ENCODE results near the gene MISP3. TPM values are rescaled to one million over a fixed set of nuclear protein-coding genes. Genes with fewer than 3 reads are reported as not detected.
"Not testable (repeated sequence)": the region's sequence is repeated elsewhere in the genome, so short reads cannot be mapped to it uniquely, and the experiment has no call there.

MISP3 gene
- total RNA-seq (0.94 TPM), polyA plus RNA-seq (2.9 TPM)
- long read RNA-seq, donor 1: 0 reads
- long read RNA-seq, donor 2, partial matches to known transcripts: 0 of 1 reads
- long read RNA-seq, donor 2, other reads (novel, unspliced or antisense): 0 of 1 reads
- long read RNA-seq, donor 3, partial matches to known transcripts: 0 of 2 reads
- long read RNA-seq, donor 3, other reads (novel, unspliced or antisense): 0 of 2 reads
- long read RNA-seq, donor 4, partial matches to known transcripts: 0 of 1 reads
- long read RNA-seq, donor 4, other reads (novel, unspliced or antisense): 0 of 1 reads
- long read RNA-seq, donor 5, partial matches to known transcripts: 0 of 3 reads
- long read RNA-seq, donor 5, other reads (novel, unspliced or antisense): 0 of 3 reads
- long read RNA-seq, donor 6, partial matches to known transcripts: 0 of 4 reads
- long read RNA-seq, donor 6, other reads (novel, unspliced or antisense): 0 of 4 reads
- long read RNA-seq, donor 7, partial matches to known transcripts: 0 of 2 reads
- long read RNA-seq, donor 7, other reads (novel, unspliced or antisense): 0 of 2 reads
- long read RNA-seq, donor 8, partial matches to known transcripts: 0 of 1 reads
- long read RNA-seq, donor 8, other reads (novel, unspliced or antisense): 0 of 1 reads
- long read RNA-seq, donor 9, partial matches to known transcripts: 0 of 3 reads
- long read RNA-seq, donor 9, other reads (novel, unspliced or antisense): 0 of 3 reads
- long read RNA-seq, donor 10, partial matches to known transcripts: 0 of 3 reads
- long read RNA-seq, donor 10, other reads (novel, unspliced or antisense): 0 of 3 reads

DNA sequence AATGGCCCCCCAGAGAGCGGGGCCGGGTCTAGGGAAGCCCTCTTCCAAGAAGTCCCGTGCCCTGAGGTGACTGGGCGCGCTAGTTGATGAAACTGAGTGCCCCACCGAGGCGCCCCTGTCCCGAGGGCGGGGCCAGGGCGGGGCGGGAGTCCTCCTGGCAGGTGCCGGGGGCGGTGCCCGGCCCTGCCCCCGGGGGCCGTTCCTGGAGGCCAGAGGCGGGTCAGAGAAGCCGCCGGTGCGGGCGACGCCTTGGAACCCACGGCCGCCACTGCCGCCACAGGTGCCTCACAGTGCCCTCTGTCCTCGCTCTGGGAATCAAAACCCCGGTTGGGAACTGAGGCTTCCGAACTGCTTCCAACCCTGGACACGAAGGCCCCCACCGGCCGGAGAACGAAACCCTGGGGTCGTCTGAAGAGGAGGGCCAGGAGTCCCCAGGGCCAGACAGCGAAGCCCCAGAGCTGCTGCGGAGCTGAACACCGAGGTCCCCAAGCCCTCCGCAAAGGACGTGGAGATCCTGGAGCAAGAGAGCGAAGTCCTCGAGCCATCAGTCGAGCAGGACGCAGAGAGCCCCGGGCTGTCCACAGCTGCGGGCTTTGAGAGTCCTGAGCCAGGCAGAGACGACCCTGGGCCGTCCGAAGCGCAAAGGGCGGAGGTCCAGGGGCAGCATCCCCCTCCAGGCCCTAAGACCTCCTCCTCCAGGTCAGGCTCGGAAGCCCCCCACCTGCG, at the start of gene MISP3:
TSS of gene MISP3 (plus strand) at position 252 of the 726 bp plus-strand sequence. CDS start 524 bp downstream, outside the sequence.
- 2% methylated on average over 51 of the region's 51 CpGs for WGBS
- Histone ChIP-seq H3K4me1 (ENCODE audit: control insufficient read depth in 2 of 2, insufficient read depth in 2 of 2, low read length in 2 of 2) (peaks cover 20 to 33% of the 10 kb centered on the region in 2 donors), H3K9me3 (ENCODE audit: control insufficient read depth in 2 of 2, insufficient read depth in 1 of 2, low read length in 1 of 2) (peaks cover 0 to 20% of the 10 kb centered on the region in 2 donors), H3K27me3 (ENCODE audit: control insufficient read depth in 2 of 2, insufficient read depth in 1 of 2, low read length in 1 of 2) (peaks cover 12 to 47% of the 10 kb centered on the region in 2 donors), H3K27ac (ENCODE audit: low read depth in 1 of 2, low read length in 1 of 2) (peak within 1 kb of the TSS in 1 of 2 donors; percentile 67), H3K4me3 (ENCODE audit: low read length in 2 of 2) (peak within 1 kb of the TSS; percentile 50 to 66), H3K36me3 (ENCODE audit: control insufficient read depth in 2 of 2, insufficient read depth in 2 of 2, low read length in 1 of 2) (no peaks in the 10 kb centered on the region)
- no peak for DNase-seq (ENCODE audit: low read depth in 6 of 9, low spot score in 9 of 9)

DNA sequence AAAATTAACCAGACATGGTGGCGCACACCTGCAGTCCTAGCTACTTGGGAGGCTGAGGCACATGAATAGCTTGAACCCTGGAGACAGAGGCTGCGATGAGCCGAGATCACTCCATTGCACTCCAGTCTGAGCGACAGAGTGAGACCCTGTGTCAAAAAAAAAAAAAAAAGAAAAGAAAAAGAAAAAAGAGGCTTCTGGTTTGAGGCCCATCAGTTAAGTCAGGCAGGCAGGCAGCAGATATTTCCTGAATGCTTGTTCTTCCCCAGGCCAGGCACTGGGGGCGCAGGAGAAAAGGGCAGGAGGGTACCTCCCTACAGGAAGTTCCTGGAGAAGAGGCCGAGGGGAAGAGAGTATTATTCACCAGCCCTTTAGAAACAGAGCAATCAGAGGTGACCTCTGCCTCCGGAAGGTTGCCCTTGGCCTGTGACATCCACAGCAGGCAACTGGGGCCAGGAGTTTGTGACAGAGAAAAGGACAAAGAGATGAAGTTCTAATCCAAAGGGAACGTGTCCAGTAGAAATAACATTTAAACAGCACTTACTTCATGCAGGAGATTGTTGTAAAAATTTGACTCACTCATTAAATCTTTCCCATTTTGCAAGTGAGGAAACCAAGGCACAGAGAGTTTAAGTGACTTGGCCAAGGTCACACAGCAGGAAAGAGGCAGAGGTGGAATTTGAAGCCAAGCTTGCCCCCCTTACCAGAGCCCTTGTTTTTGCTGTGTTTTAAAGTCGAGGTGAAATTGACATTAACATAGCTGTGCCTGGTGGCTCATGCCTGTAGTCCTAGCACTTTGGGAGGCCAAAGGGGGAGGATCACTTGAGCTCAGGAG, 49.0 kb upstream of the MISP3 start:
- Histone ChIP-seq H3K27ac (ENCODE audit: low read depth in 1 of 2, low read length in 1 of 2) (no peak overlapping the region), H3K36me3 (ENCODE audit: control insufficient read depth in 2 of 2, insufficient read depth in 2 of 2, low read length in 1 of 2) (no peaks in the 10 kb centered on the region), H3K4me3 (ENCODE audit: low read length in 2 of 2) (no peak overlapping the region), H3K9me3 (ENCODE audit: control insufficient read depth in 2 of 2, insufficient read depth in 1 of 2, low read length in 1 of 2) (no peaks in the 10 kb centered on the region), H3K27me3 (ENCODE audit: control insufficient read depth in 2 of 2, insufficient read depth in 1 of 2, low read length in 1 of 2) (peaks cover 0 to 5% of the 10 kb centered on the region in 2 donors), H3K4me1 (ENCODE audit: control insufficient read depth in 2 of 2, insufficient read depth in 2 of 2, low read length in 2 of 2) (peaks cover 0 to 5% of the 10 kb centered on the region in 2 donors)
- WGBS: 68% methylated on average over 9 of the region's 9 CpGs
- peak in 1 of 9 donors; percentile 50 for DNase-seq (ENCODE audit: low read depth in 6 of 9, low spot score in 9 of 9)

DNA sequence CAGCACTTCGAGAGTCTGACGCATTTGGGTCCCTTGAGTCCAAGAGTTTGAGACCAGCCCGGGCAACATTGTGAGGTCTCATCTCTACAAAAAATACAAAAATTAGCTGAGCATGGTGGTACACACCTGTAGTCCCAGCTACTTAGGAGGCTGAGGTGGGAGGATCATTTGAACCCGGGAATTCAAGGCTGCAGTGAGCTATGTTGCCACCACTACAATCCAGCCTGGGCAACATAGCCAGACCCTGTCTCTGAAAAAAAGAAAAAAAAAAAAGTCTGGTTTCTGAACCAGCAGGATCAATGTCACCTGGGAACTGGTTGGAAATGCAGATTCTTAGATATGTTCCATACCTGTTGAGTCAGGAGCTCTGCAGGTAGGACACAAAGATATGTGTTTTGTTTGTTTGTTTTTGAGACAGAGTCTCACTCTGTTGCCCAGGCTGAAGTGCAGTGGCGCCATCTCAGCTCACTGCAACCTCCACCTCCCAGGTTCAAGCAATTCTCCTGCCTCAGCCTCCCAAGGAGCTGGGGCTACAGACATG, 45.9 kb upstream of the MISP3 start:
- Histone ChIP-seq H3K4me1 (ENCODE audit: control insufficient read depth in 2 of 2, insufficient read depth in 2 of 2, low read length in 2 of 2) (peaks cover 0 to 11% of the 10 kb centered on the region in 2 donors), H3K27me3 (ENCODE audit: control insufficient read depth in 2 of 2, insufficient read depth in 1 of 2, low read length in 1 of 2) (peaks cover 0 to 12% of the 10 kb centered on the region in 2 donors)
- H3K27ac ChIP-seq (ENCODE audit: low read depth in 1 of 2, low read length in 1 of 2); H3K36me3 ChIP-seq (ENCODE audit: control insufficient read depth in 2 of 2, insufficient read depth in 2 of 2, low read length in 1 of 2); DNase-seq (ENCODE audit: low read depth in 6 of 9, low spot score in 9 of 9); H3K9me3 ChIP-seq (ENCODE audit: control insufficient read depth in 2 of 2, insufficient read depth in 1 of 2, low read length in 1 of 2); H3K4me3 ChIP-seq (ENCODE audit: low read length in 2 of 2): not testable (repeated sequence)
- 95% methylated on average over 5 of the region's 5 CpGs for WGBS

- peaks cover 0 to 19% of the 10 kb centered on the region in 2 donors for H3K4me1 ChIP-seq (ENCODE audit: control insufficient read depth in 2 of 2, insufficient read depth in 2 of 2, low read length in 2 of 2)
- H3K27me3 ChIP-seq (ENCODE audit: control insufficient read depth in 2 of 2, insufficient read depth in 1 of 2, low read length in 1 of 2): peaks cover 0 to 12% of the 10 kb centered on the region in 2 donors
- no peaks in the 10 kb centered on the region for H3K9me3 ChIP-seq (ENCODE audit: control insufficient read depth in 2 of 2, insufficient read depth in 1 of 2, low read length in 1 of 2)
- no peak within 1 kb of the TSS for H3K27ac ChIP-seq (ENCODE audit: low read depth in 1 of 2, low read length in 1 of 2)
- no peaks in the 10 kb centered on the region for H3K36me3 ChIP-seq (ENCODE audit: control insufficient read depth in 2 of 2, insufficient read depth in 2 of 2, low read length in 1 of 2)
- no peak for DNase-seq (ENCODE audit: low read depth in 6 of 9, low spot score in 9 of 9)
- H3K4me3 ChIP-seq (ENCODE audit: low read length in 2 of 2): no peak within 1 kb of the TSS
- 90% methylated on average over 24 of the region's 24 CpGs for WGBS
These were observed 44.6 kb upstream of the MISP3 start, which contains the start of gene RLN3 for GRCh38 chr19:14027856-14028450. TSS of gene RLN3 (plus strand) at chr19:14028148. CDS start at chr19:14028205, 57 bp downstream.

DNA sequence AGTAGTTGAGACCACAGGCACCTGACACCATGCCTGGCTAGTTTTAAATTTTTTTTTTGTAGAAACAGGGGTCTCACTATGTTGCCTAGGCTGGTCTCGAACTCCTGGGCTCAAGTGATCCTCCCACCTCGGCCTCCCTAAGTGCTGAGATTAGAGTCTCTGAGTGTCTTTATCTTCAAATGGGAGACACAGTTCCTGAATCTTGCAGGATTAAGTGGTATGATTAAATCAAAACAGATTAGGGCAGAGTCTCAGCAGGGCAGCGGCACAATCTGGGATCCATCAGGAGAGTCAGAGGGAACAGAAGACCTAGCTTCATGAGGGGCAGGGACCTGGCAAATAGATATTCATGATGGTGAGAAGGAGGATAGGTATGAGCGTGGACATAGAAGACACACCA, 43.7 kb upstream of the MISP3 start:
- Histone ChIP-seq H3K9me3 (ENCODE audit: control insufficient read depth in 2 of 2, insufficient read depth in 1 of 2, low read length in 1 of 2) (no peaks in the 10 kb centered on the region), H3K4me3 (ENCODE audit: low read length in 2 of 2) (no peak overlapping the region), H3K36me3 (ENCODE audit: control insufficient read depth in 2 of 2, insufficient read depth in 2 of 2, low read length in 1 of 2) (peaks cover 0 to under 1% of the 10 kb centered on the region in 2 donors), H3K27ac (ENCODE audit: low read depth in 1 of 2, low read length in 1 of 2) (no peak overlapping the region), H3K27me3 (ENCODE audit: control insufficient read depth in 2 of 2, insufficient read depth in 1 of 2, low read length in 1 of 2) (peaks cover 0 to 12% of the 10 kb centered on the region in 2 donors), H3K4me1 (ENCODE audit: control insufficient read depth in 2 of 2, insufficient read depth in 2 of 2, low read length in 2 of 2) (peaks cover 0 to 16% of the 10 kb centered on the region in 2 donors)
- no peak for DNase-seq (ENCODE audit: low read depth in 6 of 9, low spot score in 9 of 9)
- 94% methylated on average over 4 of the region's 4 CpGs for WGBS

DNA sequence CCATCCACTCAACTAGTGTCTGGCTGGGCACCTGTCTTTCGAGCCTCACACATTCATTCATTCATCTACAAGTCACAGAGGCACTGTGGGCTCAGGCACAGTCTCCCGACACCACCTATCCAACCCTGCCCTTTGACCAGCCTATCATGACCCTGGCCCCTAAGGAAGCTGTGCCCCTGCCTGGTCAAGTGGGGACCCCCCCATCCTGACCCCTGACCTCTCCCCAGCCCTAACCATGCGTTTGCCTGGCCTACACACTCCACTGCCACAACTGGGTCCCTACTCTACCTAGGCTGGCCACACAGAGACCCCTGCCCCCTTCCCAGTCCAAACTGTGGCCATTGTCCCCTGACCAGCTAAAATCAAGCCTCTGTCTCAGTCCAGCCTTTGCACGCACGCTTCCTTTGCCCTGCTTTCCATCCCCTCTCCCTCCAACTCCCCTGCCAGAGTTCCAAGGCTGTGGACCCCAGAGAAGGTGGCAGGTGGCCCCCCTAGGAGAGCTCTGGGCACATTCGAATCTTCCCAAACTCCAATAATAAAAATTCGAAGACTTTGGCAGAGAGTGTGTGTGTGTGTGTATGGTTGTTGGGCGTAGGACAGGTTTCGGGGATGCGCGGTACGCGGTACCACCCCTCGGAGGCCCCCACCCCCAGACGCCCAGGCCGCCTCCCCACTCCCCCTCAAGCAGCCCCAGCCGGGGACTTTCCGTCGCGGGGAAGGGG, 41.4 kb upstream of the MISP3 start:
- Histone ChIP-seq H3K4me3 (ENCODE audit: low read length in 2 of 2) (peak overlapping the region; percentile 68 to 85), H3K36me3 (ENCODE audit: control insufficient read depth in 2 of 2, insufficient read depth in 2 of 2, low read length in 1 of 2) (peaks cover 0 to 7% of the 10 kb centered on the region in 2 donors), H3K4me1 (ENCODE audit: control insufficient read depth in 2 of 2, insufficient read depth in 2 of 2, low read length in 2 of 2) (peaks cover 0 to 16% of the 10 kb centered on the region in 2 donors), H3K27ac (ENCODE audit: low read depth in 1 of 2, low read length in 1 of 2) (peak overlapping the region; percentile 47 to 64), H3K27me3 (ENCODE audit: control insufficient read depth in 2 of 2, insufficient read depth in 1 of 2, low read length in 1 of 2) (peaks cover 0 to 12% of the 10 kb centered on the region in 2 donors), H3K9me3 (ENCODE audit: control insufficient read depth in 2 of 2, insufficient read depth in 1 of 2, low read length in 1 of 2) (no peaks in the 10 kb centered on the region)
- 26% methylated on average over 20 of the region's 20 CpGs for WGBS
- no peak for DNase-seq (ENCODE audit: low read depth in 6 of 9, low spot score in 9 of 9)

- peak within 1 kb of the TSS; percentile 88 to 96 for H3K27ac ChIP-seq (ENCODE audit: low read depth in 1 of 2, low read length in 1 of 2)
- H3K36me3 ChIP-seq (ENCODE audit: control insufficient read depth in 2 of 2, insufficient read depth in 2 of 2, low read length in 1 of 2): peaks cover 0 to 7% of the 10 kb centered on the region in 2 donors
- under 1% methylated on average over 63 of the region's 63 CpGs for WGBS
- H3K27me3 ChIP-seq (ENCODE audit: control insufficient read depth in 2 of 2, insufficient read depth in 1 of 2, low read length in 1 of 2): peaks cover 0 to 12% of the 10 kb centered on the region in 2 donors
- no peaks in the 10 kb centered on the region for H3K9me3 ChIP-seq (ENCODE audit: control insufficient read depth in 2 of 2, insufficient read depth in 1 of 2, low read length in 1 of 2)
- H3K4me1 ChIP-seq (ENCODE audit: control insufficient read depth in 2 of 2, insufficient read depth in 2 of 2, low read length in 2 of 2): peaks cover 0 to 16% of the 10 kb centered on the region in 2 donors
- DNase-seq (ENCODE audit: low read depth in 6 of 9, low spot score in 9 of 9): peak; percentile 62 to 90 (median 73)
- H3K4me3 ChIP-seq (ENCODE audit: low read length in 2 of 2): peak within 1 kb of the TSS; percentile 68 to 85
These were observed 40.7 kb upstream of the MISP3 start, which contains the start of gene IL27RA for GRCh38 chr19:14031719-14032480. TSS of gene IL27RA (plus strand) at chr19:14031762. CDS start at chr19:14031873, 111 bp downstream.

Measured in thymus (tissue), 14 donors.